ENCODE measurements around the gene CELA1. TPM values are rescaled to one million over a fixed set of nuclear protein-coding genes. Genes with fewer than 3 reads are reported as not detected.

Gene CELA1
- total RNA-seq, 2 experiments from 2014 or later: not detected

DNA sequence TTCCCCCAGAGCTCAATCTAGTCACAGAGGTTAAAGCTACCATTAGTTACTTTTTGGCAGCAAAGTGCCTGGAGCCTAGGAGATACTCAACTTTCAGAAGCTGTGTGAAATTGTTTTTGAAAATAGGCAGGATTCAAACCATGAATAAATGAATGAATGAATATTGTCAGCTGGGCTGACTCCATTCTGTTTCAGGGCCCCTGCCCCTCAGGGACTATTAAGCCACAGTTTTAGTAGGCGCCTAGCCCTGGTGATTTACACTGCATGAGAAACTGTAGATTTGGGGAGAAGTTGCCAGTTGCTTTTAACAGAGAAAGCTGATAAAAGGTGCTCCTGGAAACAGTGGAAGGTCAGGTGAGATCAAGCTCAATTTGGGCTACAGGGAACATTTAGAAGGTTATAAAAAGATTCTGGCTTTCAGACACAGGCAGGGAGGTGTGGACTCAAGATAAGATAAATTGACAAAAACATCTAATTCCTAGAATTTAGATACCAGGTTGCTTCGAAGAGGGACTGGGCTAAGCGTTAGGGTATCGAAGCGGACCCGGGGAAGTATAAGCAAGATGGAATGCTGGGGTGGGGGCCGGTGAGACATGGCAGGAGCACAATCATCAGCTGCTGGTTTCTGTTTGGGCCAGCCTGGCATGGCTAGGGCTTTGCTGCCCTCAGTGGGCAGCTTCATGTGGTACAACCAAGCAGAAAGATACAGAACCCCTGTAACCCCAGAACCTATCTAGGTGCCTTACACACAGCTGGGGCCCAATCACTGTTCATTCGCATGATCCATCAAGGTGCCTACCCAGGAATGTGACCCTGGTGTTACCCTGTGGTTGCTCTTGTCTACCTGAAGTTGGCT is 14.9 kb upstream of the CELA1 start:
- no peaks in the 10 kb centered on the region for H3K9me3 Mint-ChIP-seq (ENCODE audit: insufficient read depth)
- H3K4me3 Mint-ChIP-seq: no peak overlapping the region
- H3K27me3 Mint-ChIP-seq (ENCODE audit: low read depth): no peaks in the 10 kb centered on the region
- CTCF ChIA-PET: interaction anchor here (1.1 to 1.6 kb wide), 3 partner anchors 10 to 20 kb away, joined by 3 to 5 read pairs (median 4); no protein-coding TSS in a partner anchor
- no peak for ATAC-seq
- H3K36me3 Mint-ChIP-seq (ENCODE audit: low read depth): peaks cover 64% of the 10 kb centered on the region
- H3K27ac Mint-ChIP-seq: peak overlapping the region; percentile 63
- H3K4me1 Mint-ChIP-seq (ENCODE audit: low read depth): peaks cover 4% of the 10 kb centered on the region
- DNase-seq: no peak
- POLR2A ChIA-PET: interaction anchor here (1.0 kb wide), 1 partner anchor 598 kb away, joined by 3 read pairs; the partner anchor contains the start of gene ATF1

DNA sequence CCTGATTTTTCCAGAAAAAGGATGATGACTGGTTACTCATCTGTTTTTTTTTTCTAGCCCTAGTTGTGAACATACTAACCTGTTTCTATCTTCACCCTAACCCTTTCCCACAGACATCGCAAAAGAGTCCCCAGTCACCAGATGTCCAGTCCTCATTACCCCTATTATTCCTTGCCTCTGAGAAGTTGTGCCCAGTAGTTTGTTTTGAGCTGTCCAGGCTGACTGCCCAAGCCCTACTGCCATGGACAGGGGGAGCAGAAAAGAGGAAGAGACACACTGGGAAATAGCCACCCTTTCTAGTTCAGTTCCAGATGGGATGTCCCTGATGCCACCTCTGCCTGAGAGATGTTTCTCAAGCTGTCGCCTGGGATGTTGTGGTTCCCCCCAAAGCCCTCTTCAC is 13.8 kb upstream of the CELA1 start:
- no peak overlapping the region for H3K4me3 Mint-ChIP-seq
- H3K4me1 Mint-ChIP-seq (ENCODE audit: low read depth): peaks cover 4% of the 10 kb centered on the region
- no peak for DNase-seq
- CTCF ChIA-PET: interaction anchor here (0.6 to 1.6 kb wide), 2 partner anchors 8 to 19 kb away, joined by 3 to 5 read pairs; no protein-coding TSS in a partner anchor
- POLR2A ChIA-PET: interaction anchor here (1.0 kb wide), 1 partner anchor 597 kb away, joined by 3 read pairs; the partner anchor contains the start of gene ATF1
- ATAC-seq: no peak
- peak overlapping the region; percentile 26 for H3K27ac Mint-ChIP-seq
- H3K27me3 Mint-ChIP-seq (ENCODE audit: low read depth): no peaks in the 10 kb centered on the region
- peaks cover 61% of the 10 kb centered on the region for H3K36me3 Mint-ChIP-seq (ENCODE audit: low read depth)
- no peaks in the 10 kb centered on the region for H3K9me3 Mint-ChIP-seq (ENCODE audit: insufficient read depth)

DNA sequence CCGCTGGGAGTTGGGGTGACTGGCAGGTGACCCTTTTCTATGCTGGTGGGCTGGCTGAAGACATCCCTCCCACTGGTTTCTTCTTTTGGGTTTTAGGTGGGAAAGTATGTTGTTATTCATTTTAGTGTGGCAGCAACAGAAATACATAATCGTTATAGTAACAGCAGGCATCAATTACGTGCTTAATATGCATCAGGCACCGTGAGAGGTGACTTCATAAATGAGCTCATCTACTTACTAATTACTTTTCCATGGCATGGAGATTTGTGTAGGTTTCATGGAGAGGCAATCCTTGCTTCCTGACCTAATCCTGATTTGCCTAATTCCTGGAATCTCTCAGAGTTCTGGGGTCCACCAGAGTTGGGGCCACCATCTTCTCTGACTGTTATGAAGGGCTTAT is 13.4 kb upstream of the CELA1 start:
- H3K27me3 Mint-ChIP-seq (ENCODE audit: low read depth): no peaks in the 10 kb centered on the region
- ATAC-seq (no peak), DNase-seq (no peak)
- ChIA-PET POLR2A (no interaction called here), CTCF (interaction anchor here (1.2 kb wide), 1 partner anchor 19 kb away, joined by 3 read pairs; no protein-coding TSS in a partner anchor)
- no peak overlapping the region for H3K4me3 Mint-ChIP-seq
- H3K27ac Mint-ChIP-seq: no peak overlapping the region
- H3K9me3 Mint-ChIP-seq (ENCODE audit: insufficient read depth): no peaks in the 10 kb centered on the region
- peaks cover 64% of the 10 kb centered on the region for H3K36me3 Mint-ChIP-seq (ENCODE audit: low read depth)
- peaks cover 4% of the 10 kb centered on the region for H3K4me1 Mint-ChIP-seq (ENCODE audit: low read depth)

DNA sequence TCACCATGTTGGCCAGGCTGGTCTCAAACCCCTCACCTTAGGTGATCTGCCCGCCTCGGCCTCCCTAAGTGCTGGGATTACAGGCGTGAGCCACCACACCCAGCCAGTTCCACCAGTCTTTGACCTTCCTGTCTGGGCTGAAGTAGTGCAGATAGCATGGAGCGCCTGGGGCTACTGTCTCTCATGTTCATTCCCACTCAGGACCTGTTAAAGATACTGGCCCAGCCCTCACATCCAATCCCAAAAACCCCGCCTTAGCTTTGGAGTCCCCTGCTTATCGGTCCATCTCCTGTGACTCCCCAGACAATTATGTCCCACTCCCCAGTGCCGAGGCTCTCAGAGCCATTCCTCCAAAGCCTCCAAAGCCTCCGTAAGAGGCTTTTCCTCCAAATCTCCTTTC is 12.0 kb upstream of the CELA1 start:
- ChIA-PET CTCF (interaction anchor here (1.2 kb wide), 1 partner anchor 17 kb away, joined by 3 read pairs; no protein-coding TSS in a partner anchor), POLR2A (no interaction called here)
- DNase-seq: no peak
- no peaks in the 10 kb centered on the region for H3K9me3 Mint-ChIP-seq (ENCODE audit: insufficient read depth)
- H3K27me3 Mint-ChIP-seq (ENCODE audit: low read depth): no peaks in the 10 kb centered on the region
- H3K27ac Mint-ChIP-seq: no peak overlapping the region
- peaks cover 61% of the 10 kb centered on the region for H3K36me3 Mint-ChIP-seq (ENCODE audit: low read depth)
- no peak for ATAC-seq
- H3K4me1 Mint-ChIP-seq (ENCODE audit: low read depth): peaks cover 4% of the 10 kb centered on the region
- H3K4me3 Mint-ChIP-seq: no peak overlapping the region

DNA sequence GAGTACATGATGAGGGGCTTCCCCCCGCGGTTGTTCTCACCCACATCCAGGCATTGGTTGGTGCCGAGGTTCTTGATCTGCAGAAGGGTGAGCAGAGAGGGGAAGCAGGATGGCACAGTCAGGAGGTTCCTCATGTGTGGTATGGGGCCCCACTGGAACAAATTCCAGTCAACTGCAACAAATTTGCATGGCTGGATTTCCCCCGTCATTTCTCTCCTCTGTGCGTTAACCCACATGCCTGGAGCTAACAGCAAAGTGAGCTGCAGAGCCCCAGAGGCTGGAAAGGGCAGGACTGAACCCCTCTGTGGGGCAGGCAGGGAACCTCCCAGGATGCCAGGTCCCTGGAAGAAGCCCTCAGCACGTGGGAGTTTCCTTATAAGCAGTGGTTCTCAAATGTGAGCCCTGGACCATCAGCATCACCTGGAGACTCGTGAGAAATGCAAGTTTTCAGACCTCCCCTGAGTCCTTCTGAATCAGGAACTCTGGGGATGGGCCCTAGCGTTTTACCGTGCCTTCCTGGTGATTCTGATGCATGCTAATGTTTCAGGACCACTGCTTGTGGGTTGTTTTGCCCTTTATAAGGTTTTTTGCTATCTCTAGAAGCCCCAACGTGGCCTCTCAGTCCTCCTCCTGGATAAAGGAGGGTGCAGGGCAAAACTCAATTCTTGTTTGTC is 11.0 kb upstream of the CELA1 start:
- Mint-ChIP-seq H3K4me3 (no peak overlapping the region), H3K36me3 (ENCODE audit: low read depth) (peaks cover 57% of the 10 kb centered on the region), H3K27me3 (ENCODE audit: low read depth) (no peaks in the 10 kb centered on the region), H3K9me3 (ENCODE audit: insufficient read depth) (no peaks in the 10 kb centered on the region), H3K27ac (no peak overlapping the region), H3K4me1 (ENCODE audit: low read depth) (peaks cover 4% of the 10 kb centered on the region)
- ATAC-seq (no peak), DNase-seq (no peak)
- ChIA-PET POLR2A (no interaction called here), CTCF (no interaction called here)

DNA sequence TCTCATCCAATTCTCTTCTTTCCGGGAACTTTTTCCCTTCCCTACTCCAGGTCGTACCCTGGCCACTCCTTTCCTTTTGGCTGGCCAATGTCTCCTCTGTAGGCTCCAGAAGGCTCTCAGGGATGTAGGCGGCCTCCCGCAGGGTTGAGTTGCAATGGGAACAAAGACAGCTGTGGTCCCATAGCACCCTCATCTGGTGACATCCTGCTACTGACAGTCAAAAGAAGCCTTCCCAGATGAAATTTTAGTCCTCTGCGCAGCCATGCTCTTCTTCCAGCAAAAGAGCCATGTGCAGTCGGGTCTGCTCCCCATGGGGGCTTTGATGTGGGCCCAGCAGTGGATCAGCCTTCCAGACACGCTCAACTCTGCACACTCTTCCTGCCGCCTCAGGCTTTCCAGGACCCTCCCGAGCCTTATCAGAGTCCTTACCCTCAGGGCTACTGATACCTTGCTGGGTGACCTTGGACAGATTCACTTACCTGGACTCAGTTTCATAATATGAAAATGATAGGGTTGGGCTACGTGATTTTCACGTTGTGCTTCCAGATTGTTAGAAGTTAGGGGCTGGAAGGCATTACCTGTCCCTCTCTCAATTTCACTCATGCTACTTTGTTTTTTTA is 5.5 kb upstream of the CELA1 start:
- Mint-ChIP-seq H3K4me1 (ENCODE audit: low read depth) (no peaks in the 10 kb centered on the region), H3K4me3 (no peak overlapping the region), H3K27me3 (ENCODE audit: low read depth) (no peaks in the 10 kb centered on the region), H3K27ac (no peak overlapping the region), H3K9me3 (ENCODE audit: insufficient read depth) (no peaks in the 10 kb centered on the region), H3K36me3 (ENCODE audit: low read depth) (peaks cover 16% of the 10 kb centered on the region)
- DNase-seq (peak; percentile 51), ATAC-seq (no peak)
- ChIA-PET CTCF (interaction anchor here (0.8 to 7.8 kb wide), 8 partner anchors 9 to 587 kb away, joined by 3 to 60 read pairs (median 4); no protein-coding TSS in a partner anchor), POLR2A (no interaction called here)

DNA sequence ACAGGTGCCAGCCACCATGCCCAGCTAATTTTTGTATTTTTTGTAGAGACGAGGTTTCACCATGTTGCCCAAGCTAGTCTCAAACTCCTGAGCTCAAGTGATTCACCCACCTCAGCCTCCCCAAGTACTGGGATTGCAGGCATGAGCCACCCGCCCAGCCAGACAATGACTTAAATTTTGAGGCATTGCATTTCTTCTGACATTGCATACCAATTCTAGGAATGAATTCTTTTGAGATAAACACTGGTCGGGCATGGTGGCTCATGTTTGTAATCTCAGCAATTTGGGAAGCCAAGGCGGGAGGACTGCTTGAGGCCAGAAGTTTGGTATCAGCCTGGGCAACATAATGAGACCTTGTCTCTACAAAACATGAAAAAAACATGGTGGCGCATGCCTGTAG is 2.5 kb upstream of the CELA1 start:
- no peak for DNase-seq
- H3K9me3 Mint-ChIP-seq (ENCODE audit: insufficient read depth): no peaks in the 10 kb centered on the region
- CTCF ChIA-PET: interaction anchor here (1.1 to 7.8 kb wide), 5 partner anchors 7 to 523 kb away, joined by 3 to 60 read pairs (median 4); partner anchors contain the start of gene SMAGP
- peaks cover 4% of the 10 kb centered on the region for H3K36me3 Mint-ChIP-seq (ENCODE audit: low read depth)
- no peak for ATAC-seq
- no peaks in the 10 kb centered on the region for H3K27me3 Mint-ChIP-seq (ENCODE audit: low read depth)
- H3K27ac Mint-ChIP-seq: no peak overlapping the region
- no peaks in the 10 kb centered on the region for H3K4me1 Mint-ChIP-seq (ENCODE audit: low read depth)
- POLR2A ChIA-PET: interaction anchor here (0.6 kb wide), 1 partner anchor 62 kb away, joined by 3 read pairs; no protein-coding TSS in a partner anchor
- H3K4me3 Mint-ChIP-seq: no peak overlapping the region

DNA sequence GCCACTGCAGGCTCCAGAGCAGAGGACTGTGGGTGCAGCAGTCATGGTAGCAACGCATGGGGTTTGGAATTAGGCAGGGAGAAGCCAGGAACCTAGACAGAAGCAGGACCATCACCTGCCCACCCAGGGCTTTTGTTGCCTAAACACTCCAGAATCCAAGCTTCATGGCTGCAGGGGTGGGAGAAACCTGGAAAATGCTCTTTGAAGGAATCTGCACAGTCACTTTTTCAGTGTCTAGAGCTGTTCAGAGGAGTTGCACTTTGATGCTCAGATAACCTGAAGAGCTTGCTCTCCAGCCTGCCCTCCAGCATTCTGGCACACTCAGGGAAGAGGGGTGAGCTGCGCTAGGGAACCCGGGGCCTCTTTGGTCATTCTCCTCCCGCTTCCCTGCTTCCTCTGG is 1.6 kb upstream of the CELA1 start:
- no peaks in the 10 kb centered on the region for H3K27me3 Mint-ChIP-seq (ENCODE audit: low read depth)
- H3K9me3 Mint-ChIP-seq (ENCODE audit: insufficient read depth): no peaks in the 10 kb centered on the region
- POLR2A ChIA-PET: no interaction called here
- CTCF ChIA-PET: no interaction called here
- no peak for ATAC-seq
- no peaks in the 10 kb centered on the region for H3K4me1 Mint-ChIP-seq (ENCODE audit: low read depth)
- H3K27ac Mint-ChIP-seq: no peak overlapping the region
- H3K4me3 Mint-ChIP-seq: no peak overlapping the region
- H3K36me3 Mint-ChIP-seq (ENCODE audit: low read depth): no peaks in the 10 kb centered on the region
- no peak for DNase-seq

DNA sequence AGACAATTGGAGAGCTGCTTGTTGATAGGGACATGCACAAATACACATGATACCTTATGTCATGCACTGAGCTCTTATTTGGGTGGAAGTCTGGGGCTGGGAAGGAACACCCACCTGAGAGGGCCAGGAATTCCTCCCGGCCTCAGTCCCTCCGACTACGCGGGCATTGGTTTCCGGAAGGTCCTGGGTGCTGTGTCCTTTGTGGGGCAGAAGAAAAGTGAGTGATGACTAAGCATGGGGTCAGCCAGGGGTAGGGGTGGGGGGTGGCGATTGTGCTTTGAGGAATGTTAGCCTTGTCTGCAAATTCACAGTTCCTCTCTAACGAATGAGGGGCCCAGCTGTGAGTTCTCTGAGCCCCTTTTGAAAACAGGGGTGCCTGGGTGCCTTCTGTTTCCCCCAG is 798 bp downstream of the CELA1 start:
- Mint-ChIP-seq H3K36me3 (ENCODE audit: low read depth) (no peaks in the 10 kb centered on the region), H3K27ac (no peak overlapping the region), H3K4me3 (no peak overlapping the region), H3K27me3 (ENCODE audit: low read depth) (no peaks in the 10 kb centered on the region), H3K9me3 (ENCODE audit: insufficient read depth) (no peaks in the 10 kb centered on the region), H3K4me1 (ENCODE audit: low read depth) (peaks cover 9% of the 10 kb centered on the region)
- ATAC-seq (no peak), DNase-seq (no peak)
- ChIA-PET CTCF (interaction anchor here (1.3 kb wide), 1 partner anchor 93 kb away, joined by 5 read pairs; no protein-coding TSS in a partner anchor), POLR2A (interaction anchor here (0.6 kb wide), 1 partner anchor 302 kb away, joined by 4 read pairs; no protein-coding TSS in a partner anchor)

DNA sequence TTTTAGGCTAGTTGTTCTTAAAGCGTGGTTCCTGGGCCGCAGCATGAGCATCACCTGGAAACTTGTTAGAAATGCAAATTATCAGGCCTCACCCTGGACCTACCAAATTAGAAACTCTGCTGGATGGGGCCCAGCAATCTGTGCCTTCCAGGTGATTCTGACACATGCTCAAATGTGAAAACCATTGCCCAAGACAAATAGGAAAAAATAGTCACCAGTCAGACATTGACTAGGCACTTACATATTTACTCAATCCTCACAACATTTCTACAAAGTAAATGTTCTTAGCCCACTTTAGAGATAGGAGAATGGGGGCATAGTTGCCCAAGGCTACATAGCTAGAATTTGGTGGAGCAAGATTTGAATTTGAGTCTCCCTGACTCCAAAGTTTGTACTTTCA is 3.3 kb downstream of the CELA1 start:
- DNase-seq (no peak), ATAC-seq (no peak)
- ChIA-PET CTCF (interaction anchor here (0.9 to 8.0 kb wide), 7 partner anchors 10 to 577 kb away, joined by 3 to 86 read pairs (median 8); partner anchors contain the start of genes BIN2 and SMAGP), POLR2A (no interaction called here)
- Mint-ChIP-seq H3K27me3 (ENCODE audit: low read depth) (no peaks in the 10 kb centered on the region), H3K27ac (no peak overlapping the region), H3K4me1 (ENCODE audit: low read depth) (peaks cover 9% of the 10 kb centered on the region), H3K9me3 (ENCODE audit: insufficient read depth) (no peaks in the 10 kb centered on the region), H3K36me3 (ENCODE audit: low read depth) (no peaks in the 10 kb centered on the region), H3K4me3 (no peak overlapping the region)

DNA sequence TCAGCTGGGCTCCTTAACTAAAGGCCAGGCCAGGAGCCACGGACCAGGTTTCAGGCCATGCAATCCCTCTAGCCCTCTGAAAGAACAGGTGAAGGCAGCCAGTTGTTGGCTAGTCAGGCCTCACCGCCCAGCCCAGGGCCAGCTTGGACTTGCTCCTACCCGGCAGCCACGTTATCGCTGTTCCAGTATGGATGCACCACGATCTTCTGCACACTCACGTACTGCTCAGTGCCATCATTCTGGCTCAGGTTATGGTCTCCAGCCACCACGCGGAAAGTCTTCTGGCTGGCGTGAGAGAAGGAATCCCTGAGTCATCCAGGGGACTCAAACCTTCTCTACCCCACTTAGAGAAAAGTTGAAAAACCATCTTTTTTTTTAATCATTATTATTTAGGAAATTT is 4.1 kb downstream of the CELA1 start:
- Mint-ChIP-seq H3K27ac (no peak overlapping the region), H3K36me3 (ENCODE audit: low read depth) (no peaks in the 10 kb centered on the region), H3K9me3 (ENCODE audit: insufficient read depth) (no peaks in the 10 kb centered on the region), H3K4me1 (ENCODE audit: low read depth) (peaks cover 9% of the 10 kb centered on the region), H3K4me3 (no peak overlapping the region), H3K27me3 (ENCODE audit: low read depth) (no peaks in the 10 kb centered on the region)
- CTCF ChIA-PET: interaction anchor here (0.6 to 8.0 kb wide), 10 partner anchors 10 to 1592 kb away, joined by 3 to 86 read pairs (median 16); partner anchors contain the start of genes BIN2, DAZAP2, LETMD1 and SMAGP
- no peak for ATAC-seq
- POLR2A ChIA-PET: interaction anchor here (1.2 kb wide), 1 partner anchor 12 kb away, joined by 3 read pairs; no protein-coding TSS in a partner anchor
- no peak for DNase-seq

Measured in activated CD8-positive, alpha-beta T cell treated with anti-CD3 and anti-CD28 coated beads, Interleukin-2, amount 10 ng/mL, durations not matched to agents 7 days and 5 days (primary cell).